Smooth muscle cell (in vitro differentiated cells): ENCODE results near the gene PAPLN. TPM values are rescaled to one million over a fixed set of nuclear protein-coding genes. Genes with fewer than 3 reads are reported as not detected.

Experiments
- DNase-seq: peaks from one replicate; lab custom pipeline; 2025; ENCODE audit not compliant: unreplicated experiment; lab: John Stamatoyannopoulos, UW
- H2AFZ ChIP-seq: fragments of 200-600 bp; sonication (generic); 2 replicates; pipeline ENCODE4 v1.6.0; 2016; ENCODE audit warnings: antibody characterized with exemption, low read depth, mild to moderate bottlenecking
- H3F3A ChIP-seq: fragments of 200-600 bp; sonication (generic); 2 replicates; pipeline ENCODE4 v1.6.0; 2017; ENCODE audit warnings: antibody characterized with exemption, low read depth
- H3K27ac ChIP-seq: fragments of 200-600 bp; sonication (generic); 2 replicates; pipeline ENCODE4 v1.5.1; 2016; ENCODE audit warnings: low read depth, mild to moderate bottlenecking
- H3K27me3 ChIP-seq: fragments of 200-600 bp; sonication (generic); 2 replicates; pipeline ENCODE4 v1.6.1; 2016; ENCODE audit warnings: low read depth, mild to moderate bottlenecking
- H3K36me3 ChIP-seq: fragments of 200-600 bp; sonication (generic); 2 replicates; pipeline ENCODE4 v1.5.1; 2016; ENCODE audit warnings: low read depth
- H3K4me1 ChIP-seq: fragments of 200-600 bp; sonication (generic); 2 replicates; pipeline ENCODE4 v1.5.1; 2016; ENCODE audit warnings: low read depth
- H3K4me2 ChIP-seq: fragments of 200-600 bp; sonication (generic); 2 replicates; pipeline ENCODE4 v1.6.0; 2016; ENCODE audit warnings: mild to moderate bottlenecking
- H3K4me3 ChIP-seq: fragments of 200-600 bp; sonication (generic); 2 replicates; pipeline ENCODE4 v1.5.1; 2016; ENCODE audit warnings: mild to moderate bottlenecking
- H3K79me2 ChIP-seq: fragments of 200-600 bp; sonication (generic); 2 replicates; pipeline ENCODE4 v1.6.0; 2016; ENCODE audit warnings: low read depth, mild to moderate bottlenecking
- H3K9ac ChIP-seq: fragments of 200-600 bp; sonication (generic); 2 replicates; pipeline ENCODE4 v1.6.0; 2016; ENCODE audit warnings: low read depth
- H3K9me3 ChIP-seq: fragments of 200-600 bp; sonication (generic); replicated peaks from 2 replicates; pipeline ENCODE4 v1.5.1; 2016; ENCODE audit warnings: low read depth
- H4K20me1 ChIP-seq: fragments of 200-600 bp; sonication (generic); 2 replicates; pipeline ENCODE4 v1.6.0; 2016; ENCODE audit warnings: low read depth
- CTCF ChIP-seq: fragments of 200-600 bp; sonication (generic); IDR thresholded peaks from 2 replicates; pipeline ENCODE4 v1.5.1; 2017; ENCODE audit warnings: borderline replicate concordance, mild to moderate bottlenecking, antibody characterized with exemption; ENCODE audit not compliant: insufficient read depth, poor library complexity, severe bottlenecking
- WGBS: methylation state at CpG from one replicate; pipeline ENCODE4 v1.1.7; 2016; ENCODE audit warnings: low lambda C conversion rate; 5-methylcytosine and 5-hydroxymethylcytosine counted together
- polyA plus RNA-seq: library from polyadenylated mRNA; unstranded; fragments of >200 nt; fragmentation: Nextera tagmentation; extraction: Ambion mirVana; gene quantifications from 2 replicates; pipeline ENCODE4 v1.2.1, GENCODE V29; 2016
- total RNA-seq: library from RNA; depleted of rRNA; stranded (reverse); fragments of >200 nt; gene quantifications from 2 replicates; pipeline ENCODE4 v1.2.3, GENCODE V29; 2014

The PAPLN gene
- total and polyA plus RNA-seq, 2 experiments from 2014 or later: 1.5 to 3.3 TPM

DNA sequence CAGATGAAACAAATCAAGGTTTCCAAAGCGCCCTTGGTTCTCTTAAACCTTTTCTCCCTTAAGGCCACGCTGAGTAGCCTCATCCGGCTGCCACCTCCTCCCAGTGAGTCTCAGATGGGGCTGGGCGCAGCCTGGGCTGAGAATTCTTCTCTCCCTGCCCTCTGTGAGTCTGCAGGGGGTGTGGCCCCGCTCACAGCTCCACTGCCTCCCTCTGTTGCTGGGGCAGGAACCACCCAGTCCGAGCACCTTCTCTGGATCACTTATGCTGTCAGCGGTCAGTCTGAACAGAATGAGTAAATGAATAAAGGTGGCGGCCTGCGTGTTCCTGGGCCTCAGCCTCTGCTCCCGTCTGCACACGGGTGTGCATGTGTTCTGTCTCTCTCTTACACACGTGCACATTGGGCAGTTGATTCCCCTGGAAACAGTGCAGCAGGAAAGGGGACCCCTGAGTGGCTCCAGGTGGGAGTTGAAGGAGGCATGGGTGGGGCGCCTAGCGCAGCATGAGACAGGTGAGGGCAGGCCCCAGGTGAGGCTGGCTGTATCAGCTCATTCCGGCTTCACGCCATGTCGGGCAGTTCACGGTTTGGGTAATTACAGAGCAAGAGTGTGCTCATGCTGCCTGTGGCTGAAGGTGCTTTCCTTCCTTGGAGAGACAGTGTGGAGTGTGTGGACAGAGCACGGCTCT is 4.3 kb downstream of the PAPLN start:
- DNase-seq: no peak
- no peak overlapping the region for H2AFZ ChIP-seq
- H3K4me2 ChIP-seq: no peak overlapping the region
- no peaks in the 10 kb centered on the region for H4K20me1 ChIP-seq
- H3K4me3 ChIP-seq: no peak overlapping the region
- no peak for TF ChIP-seq CTCF
- peaks cover 47% of the 10 kb centered on the region for H3K27me3 ChIP-seq
- no peak overlapping the region for H3K27ac ChIP-seq
- no peaks in the 10 kb centered on the region for H3K9me3 ChIP-seq
- no peaks in the 10 kb centered on the region for H3F3A ChIP-seq
- H3K36me3 ChIP-seq: no peaks in the 10 kb centered on the region
- peaks cover 28% of the 10 kb centered on the region for H3K4me1 ChIP-seq
- H3K9ac ChIP-seq: no peak overlapping the region
- 75% methylated on average over 19 of the region's 19 CpGs for WGBS
- no peaks in the 10 kb centered on the region for H3K79me2 ChIP-seq

GRCh38 chr14:73242357-73242901 is 5.1 kb downstream of the PAPLN start:
- Histone ChIP-seq H3K27ac (no peak overlapping the region), H3K4me2 (no peak overlapping the region), H3K27me3 (peaks cover 39% of the 10 kb centered on the region), H3K4me3 (no peak overlapping the region), H2AFZ (no peak overlapping the region), H3K9me3 (no peaks in the 10 kb centered on the region), H3K4me1 (peaks cover 26% of the 10 kb centered on the region), H3K79me2 (no peaks in the 10 kb centered on the region), H3K9ac (no peak overlapping the region), H4K20me1 (no peaks in the 10 kb centered on the region), H3F3A (no peaks in the 10 kb centered on the region), H3K36me3 (no peaks in the 10 kb centered on the region)
- 74% methylated on average over 6 of the region's 6 CpGs for WGBS
- no peak for DNase-seq
- TF ChIP-seq CTCF: no peak

DNA sequence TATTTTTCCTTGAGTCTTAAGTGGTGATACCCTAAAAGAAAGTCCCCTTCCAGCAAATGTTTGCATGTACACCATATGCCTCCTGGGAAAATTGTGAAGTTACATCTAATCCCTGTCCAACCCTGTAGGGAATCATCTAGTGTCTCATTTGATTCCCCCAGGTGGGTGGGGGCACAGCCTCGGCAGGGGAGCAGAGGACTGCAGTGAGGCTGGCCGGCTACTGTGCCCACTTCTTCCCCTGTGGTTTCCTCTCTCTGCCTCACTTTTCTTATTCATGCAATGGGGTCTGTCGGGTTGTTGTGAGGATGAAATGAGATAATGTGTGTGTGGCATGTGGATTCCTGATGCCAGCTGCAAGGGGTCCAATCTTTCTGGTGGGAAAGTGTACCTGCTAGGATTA is 6.0 kb downstream of the PAPLN start:
- no peak for DNase-seq
- H3K79me2 ChIP-seq: no peaks in the 10 kb centered on the region
- H2AFZ ChIP-seq: no peak overlapping the region
- H3K4me2 ChIP-seq: no peak overlapping the region
- WGBS: 87% methylated on average over 3 of the region's 3 CpGs
- H3K9me3 ChIP-seq: no peaks in the 10 kb centered on the region
- no peaks in the 10 kb centered on the region for H3F3A ChIP-seq
- H3K27me3 ChIP-seq: peaks cover 30% of the 10 kb centered on the region
- H3K27ac ChIP-seq: no peak overlapping the region
- H3K4me3 ChIP-seq: no peak overlapping the region
- no peak overlapping the region for H3K9ac ChIP-seq
- peaks cover 16% of the 10 kb centered on the region for H3K4me1 ChIP-seq
- H4K20me1 ChIP-seq: no peaks in the 10 kb centered on the region
- no peaks in the 10 kb centered on the region for H3K36me3 ChIP-seq
- no peak for TF ChIP-seq CTCF

- no peak for TF ChIP-seq CTCF
- no peaks in the 10 kb centered on the region for H3K9me3 ChIP-seq
- WGBS: 96% methylated on average over 2 of the region's 2 CpGs
- peaks cover 12% of the 10 kb centered on the region for H3K4me1 ChIP-seq
- DNase-seq: no peak
- no peaks in the 10 kb centered on the region for H3F3A ChIP-seq
- no peak overlapping the region for H3K27ac ChIP-seq
- H4K20me1 ChIP-seq: no peaks in the 10 kb centered on the region
- peaks cover 28% of the 10 kb centered on the region for H3K27me3 ChIP-seq
- H3K4me3 ChIP-seq: no peak overlapping the region
- no peaks in the 10 kb centered on the region for H3K36me3 ChIP-seq
- no peak overlapping the region for H2AFZ ChIP-seq
- no peaks in the 10 kb centered on the region for H3K79me2 ChIP-seq
- H3K9ac ChIP-seq: no peak overlapping the region
- no peak overlapping the region for H3K4me2 ChIP-seq
Observed at GRCh38 chr14:73243748-73244147, 6.4 kb downstream of the PAPLN start.
